Choroid plexus epithelial cell (primary cell): ENCODE data around the gene CAPN14.

Source experiments
- DNase-seq: peaks from one replicate; pipeline ENCODE4 v3.0.0-alpha.2; 2010; ENCODE audit warnings: low read depth
- H3K4me3 ChIP-seq: 2 replicates; pipeline ENCODE4 v1.5.1; 2011; ENCODE audit warnings: low read depth, mild to moderate bottlenecking, control low read depth, low read length, moderate library complexity
- CTCF ChIP-seq: conservative IDR thresholded peaks from 2 replicates; pipeline ENCODE4 v1.5.1; 2011; ENCODE audit warnings: low read depth, mild to moderate bottlenecking, control low read depth, inconsistent platforms, low read length, moderate library complexity

The CAPN14 gene

GRCh38 chr2:31197166-31197565 is 20.1 kb downstream of the CAPN14 start:
- H3K4me3 ChIP-seq = no peak overlapping the region
- no peak for DNase-seq
- no peak for TF ChIP-seq CTCF

- no peak overlapping the region for H3K4me3 ChIP-seq
- DNase-seq = no peak
- TF ChIP-seq CTCF = no peak
These were observed 20.7 kb downstream of the CAPN14 start for GRCh38 chr2:31196622-31197021.

GRCh38 chr2:31193806-31194205 is 23.5 kb downstream of the CAPN14 start:
- H3K4me3 ChIP-seq = no peak overlapping the region
- TF ChIP-seq CTCF = no peak
- DNase-seq = no peak

- H3K4me3 ChIP-seq = no peak overlapping the region
- DNase-seq = no peak
- no peak for TF ChIP-seq CTCF
These were observed 24.4 kb downstream of the CAPN14 start for GRCh38 chr2:31192851-31193392.

GRCh38 chr2:31192396-31192795 is 24.9 kb downstream of the CAPN14 start:
- TF ChIP-seq CTCF = no peak
- no peak for DNase-seq
- H3K4me3 ChIP-seq = no peak overlapping the region

- H3K4me3 ChIP-seq = no peak overlapping the region
- TF ChIP-seq CTCF = no peak
- DNase-seq = no peak
These were observed 25.4 kb downstream of the CAPN14 start for GRCh38 chr2:31191931-31192330.

- no peak for TF ChIP-seq CTCF
- no peak for DNase-seq
- H3K4me3 ChIP-seq = no peak overlapping the region
These were observed 27.1 kb downstream of the CAPN14 start for GRCh38 chr2:31190188-31190587.
